ENCODE data around the gene ZDHHC18. TPM values are rescaled to one million over a fixed set of nuclear protein-coding genes. Genes with fewer than 3 reads are reported as not detected.

The ZDHHC18 gene
- total and polyA plus RNA-seq, 5 donors from 2014 or later: 4.4 to 73.6 (median 14.2) TPM

DNA sequence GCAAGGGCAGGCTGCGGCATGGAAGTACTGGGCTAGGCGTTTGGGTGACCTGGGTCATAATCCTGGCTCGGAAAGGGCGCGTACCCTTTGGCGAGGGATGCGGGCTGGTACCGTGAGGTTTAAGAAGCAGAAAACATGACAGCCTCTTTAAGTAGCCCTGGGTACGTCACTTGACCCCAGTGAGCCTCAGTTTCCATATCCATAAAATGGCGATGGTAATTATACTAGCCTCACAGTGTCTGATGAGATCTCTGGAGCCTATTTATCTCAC is 38.0 kb upstream of the ZDHHC18 start:
- Histone ChIP-seq H3K9me3 (ENCODE audit: control insufficient read depth in 2 of 2, low read length in 2 of 2) (no peaks in the 10 kb centered on the region), H3K36me3 (ENCODE audit: control insufficient read depth, insufficient read depth, low read length) (peaks cover 3% of the 10 kb centered on the region), H3K4me1 (ENCODE audit: control insufficient read depth, insufficient read depth, low read length, poor library complexity, severe bottlenecking) (peaks cover 58% of the 10 kb centered on the region), H3K27me3 (ENCODE audit: control insufficient read depth, insufficient read depth, low read length) (no peaks in the 10 kb centered on the region), H3K27ac (ENCODE audit: insufficient read depth, low read length, poor library complexity, severe bottlenecking) (peak overlapping the region; percentile 96), H3K4me3 (ENCODE audit: low read depth, low read length) (peak overlapping the region; percentile 95)
- DNase-seq (no peak), ATAC-seq (ENCODE audit: low read depth in 2 of 2) (no peak)
- Mint-ChIP-seq H3K4me3 (peak overlapping the region; percentile 96 to 100 (median 98)), H3K36me3 (peaks cover 16% of the 10 kb centered on the region), H3K4me1 (peaks cover 18 to 69% (median 46%) of the 10 kb centered on the region in 4 donors), H3K27ac (peak overlapping the region; percentile 81 to 100 (median 93)), H3K27me3 (peaks cover 9% of the 10 kb centered on the region), H3K9me3 (no peaks in the 10 kb centered on the region)

- DNase-seq (peak; percentile 80 to 93 (median 86)), ATAC-seq (ENCODE audit: low read depth in 2 of 2) (peak; percentile 43 to 46)
- H3K36me3 Mint-ChIP-seq: peaks cover 18% of the 10 kb centered on the region
- peak overlapping the region; percentile 96 to 100 (median 98) for H3K4me3 Mint-ChIP-seq
- H3K4me3 ChIP-seq (ENCODE audit: low read depth, low read length): peak overlapping the region; percentile 95
- H3K36me3 ChIP-seq (ENCODE audit: control insufficient read depth, insufficient read depth, low read length): peaks cover 5% of the 10 kb centered on the region
- no peaks in the 10 kb centered on the region for H3K9me3 Mint-ChIP-seq
- H3K4me1 ChIP-seq (ENCODE audit: control insufficient read depth, insufficient read depth, low read length, poor library complexity, severe bottlenecking): peaks cover 56% of the 10 kb centered on the region
- H3K9me3 ChIP-seq (ENCODE audit: control insufficient read depth in 2 of 2, low read length in 2 of 2): no peaks in the 10 kb centered on the region
- peak overlapping the region; percentile 96 for H3K27ac ChIP-seq (ENCODE audit: insufficient read depth, low read length, poor library complexity, severe bottlenecking)
- H3K27ac Mint-ChIP-seq: peak overlapping the region; percentile 81 to 100 (median 93)
- no peaks in the 10 kb centered on the region for H3K27me3 ChIP-seq (ENCODE audit: control insufficient read depth, insufficient read depth, low read length)
- peaks cover 18 to 65% (median 47%) of the 10 kb centered on the region in 4 donors for H3K4me1 Mint-ChIP-seq
- peaks cover 9% of the 10 kb centered on the region for H3K27me3 Mint-ChIP-seq
Observed at GRCh38 chr1:26788836-26789611, 37.5 kb upstream of the ZDHHC18 start.

DNA sequence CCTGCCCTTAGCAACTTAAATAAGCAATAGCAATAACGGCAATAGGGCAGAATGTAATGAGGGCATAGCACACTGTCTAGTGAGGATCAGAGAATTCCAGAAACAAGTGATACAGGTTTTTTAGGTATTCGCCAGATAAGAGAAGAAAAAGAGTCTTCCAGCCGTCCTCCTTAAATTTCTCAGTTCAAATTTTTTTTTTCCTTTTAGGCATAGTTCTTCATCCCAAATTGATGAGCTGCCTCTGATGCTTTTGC is 36.9 kb upstream of the ZDHHC18 start:
- H3K36me3 ChIP-seq (ENCODE audit: control insufficient read depth, insufficient read depth, low read length): peaks cover 10% of the 10 kb centered on the region
- peaks cover 23% of the 10 kb centered on the region for H3K36me3 Mint-ChIP-seq
- peak overlapping the region in 3 of 4 donors; percentile 96 to 100 (median 98) for H3K4me3 Mint-ChIP-seq
- H3K4me1 Mint-ChIP-seq: peaks cover 18 to 61% (median 47%) of the 10 kb centered on the region in 4 donors
- H3K27ac ChIP-seq (ENCODE audit: insufficient read depth, low read length, poor library complexity, severe bottlenecking): peak overlapping the region; percentile 96
- no peaks in the 10 kb centered on the region for H3K9me3 ChIP-seq (ENCODE audit: control insufficient read depth in 2 of 2, low read length in 2 of 2)
- no peaks in the 10 kb centered on the region for H3K27me3 ChIP-seq (ENCODE audit: control insufficient read depth, insufficient read depth, low read length)
- ATAC-seq (ENCODE audit: low read depth in 2 of 2) (no peak), DNase-seq (no peak)
- H3K9me3 Mint-ChIP-seq: no peaks in the 10 kb centered on the region
- H3K27ac Mint-ChIP-seq: peak overlapping the region in 2 of 3 donors; percentile 93 to 100
- H3K4me1 ChIP-seq (ENCODE audit: control insufficient read depth, insufficient read depth, low read length, poor library complexity, severe bottlenecking): peaks cover 51% of the 10 kb centered on the region
- H3K27me3 Mint-ChIP-seq: peaks cover 9% of the 10 kb centered on the region
- peak overlapping the region; percentile 95 for H3K4me3 ChIP-seq (ENCODE audit: low read depth, low read length)

GRCh38 chr1:26789931-26790330 is 36.6 kb upstream of the ZDHHC18 start:
- peak overlapping the region; percentile 96 for H3K27ac ChIP-seq (ENCODE audit: insufficient read depth, low read length, poor library complexity, severe bottlenecking)
- Mint-ChIP-seq H3K4me1 (peaks cover 18 to 57% (median 46%) of the 10 kb centered on the region in 4 donors), H3K27me3 (peaks cover 9% of the 10 kb centered on the region), H3K36me3 (peaks cover 27% of the 10 kb centered on the region), H3K27ac (peak overlapping the region; percentile 84 to 100 (median 93)), H3K4me3 (peak overlapping the region; percentile 15 to 100 (median 52)), H3K9me3 (no peaks in the 10 kb centered on the region)
- ATAC-seq (ENCODE audit: low read depth in 2 of 2) (no peak), DNase-seq (no peak)
- no peaks in the 10 kb centered on the region for H3K27me3 ChIP-seq (ENCODE audit: control insufficient read depth, insufficient read depth, low read length)
- no peaks in the 10 kb centered on the region for H3K9me3 ChIP-seq (ENCODE audit: control insufficient read depth in 2 of 2, low read length in 2 of 2)
- H3K4me1 ChIP-seq (ENCODE audit: control insufficient read depth, insufficient read depth, low read length, poor library complexity, severe bottlenecking): peaks cover 50% of the 10 kb centered on the region
- no peak overlapping the region for H3K4me3 ChIP-seq (ENCODE audit: low read depth, low read length)
- peaks cover 13% of the 10 kb centered on the region for H3K36me3 ChIP-seq (ENCODE audit: control insufficient read depth, insufficient read depth, low read length)

GRCh38 chr1:26790551-26790953 is 35.9 kb upstream of the ZDHHC18 start:
- no peak for ATAC-seq (ENCODE audit: low read depth in 2 of 2)
- H3K9me3 ChIP-seq (ENCODE audit: control insufficient read depth in 2 of 2, low read length in 2 of 2): no peaks in the 10 kb centered on the region
- H3K27me3 ChIP-seq (ENCODE audit: control insufficient read depth, insufficient read depth, low read length): no peaks in the 10 kb centered on the region
- Mint-ChIP-seq H3K36me3 (peaks cover 31% of the 10 kb centered on the region), H3K9me3 (no peaks in the 10 kb centered on the region), H3K27me3 (peaks cover 9% of the 10 kb centered on the region), H3K4me1 (peaks cover 17 to 52% (median 40%) of the 10 kb centered on the region in 4 donors), H3K27ac (peak overlapping the region in 2 of 3 donors; percentile 15 to 100), H3K4me3 (peak overlapping the region in 2 of 4 donors; percentile 71 to 100)
- no peak overlapping the region for H3K4me3 ChIP-seq (ENCODE audit: low read depth, low read length)
- DNase-seq: peak in 1 of 3 donors; percentile 67
- H3K27ac ChIP-seq (ENCODE audit: insufficient read depth, low read length, poor library complexity, severe bottlenecking): no peak overlapping the region
- peaks cover 47% of the 10 kb centered on the region for H3K4me1 ChIP-seq (ENCODE audit: control insufficient read depth, insufficient read depth, low read length, poor library complexity, severe bottlenecking)
- peaks cover 17% of the 10 kb centered on the region for H3K36me3 ChIP-seq (ENCODE audit: control insufficient read depth, insufficient read depth, low read length)

DNA sequence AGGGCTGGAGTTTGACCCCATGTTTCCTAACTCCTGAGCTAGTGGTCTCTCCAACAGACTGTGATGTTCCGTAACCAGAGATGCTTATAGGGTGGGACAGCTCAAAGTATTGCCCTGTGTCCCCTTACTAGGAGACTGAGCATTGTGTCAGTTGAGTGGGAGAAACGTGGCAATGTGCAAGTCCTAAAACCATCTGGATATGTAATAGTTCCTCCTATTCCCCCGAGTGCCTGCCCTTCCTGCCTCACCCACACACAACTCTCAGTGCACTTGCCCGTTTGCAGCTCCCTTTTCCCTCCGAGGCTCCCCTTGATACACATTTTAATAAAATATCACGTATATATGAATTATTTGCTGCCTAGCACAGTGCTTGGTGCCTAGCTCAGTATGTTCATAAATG is 35.3 kb upstream of the ZDHHC18 start:
- H3K36me3 ChIP-seq (ENCODE audit: control insufficient read depth, insufficient read depth, low read length): peaks cover 17% of the 10 kb centered on the region
- ATAC-seq (ENCODE audit: low read depth in 2 of 2): no peak
- H3K9me3 ChIP-seq (ENCODE audit: control insufficient read depth in 2 of 2, low read length in 2 of 2): no peaks in the 10 kb centered on the region
- no peaks in the 10 kb centered on the region for H3K27me3 ChIP-seq (ENCODE audit: control insufficient read depth, insufficient read depth, low read length)
- no peak overlapping the region for H3K4me3 ChIP-seq (ENCODE audit: low read depth, low read length)
- Mint-ChIP-seq H3K27me3 (peaks cover 9% of the 10 kb centered on the region), H3K36me3 (peaks cover 32% of the 10 kb centered on the region), H3K27ac (peak overlapping the region in 2 of 3 donors; percentile 7 to 37), H3K9me3 (no peaks in the 10 kb centered on the region), H3K4me1 (peaks cover 11 to 46% (median 34%) of the 10 kb centered on the region in 4 donors), H3K4me3 (peak overlapping the region in 2 of 4 donors; percentile 8 to 59)
- DNase-seq: no peak
- H3K4me1 ChIP-seq (ENCODE audit: control insufficient read depth, insufficient read depth, low read length, poor library complexity, severe bottlenecking): peaks cover 41% of the 10 kb centered on the region
- H3K27ac ChIP-seq (ENCODE audit: insufficient read depth, low read length, poor library complexity, severe bottlenecking): no peak overlapping the region

DNA sequence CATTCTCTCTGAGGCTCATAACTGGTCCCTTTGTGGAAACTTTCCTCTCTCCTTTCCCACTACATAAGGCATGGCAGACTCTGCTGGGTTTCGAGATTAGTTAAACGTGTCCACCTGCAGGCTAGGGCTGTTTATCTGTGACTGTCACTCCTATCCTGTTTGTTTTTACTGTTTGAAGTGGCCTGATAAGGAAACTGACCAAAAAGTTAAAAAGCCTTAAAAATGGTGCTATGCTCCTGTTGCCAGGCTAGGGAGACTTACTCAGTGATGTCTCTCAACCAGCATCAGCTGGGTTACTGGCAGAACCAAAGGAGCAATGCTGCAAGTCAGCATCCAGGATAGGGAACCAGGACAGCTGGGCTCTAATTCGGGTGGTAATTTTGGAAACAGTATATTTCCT is 34.9 kb upstream of the ZDHHC18 start:
- no peak overlapping the region for H3K4me3 ChIP-seq (ENCODE audit: low read depth, low read length)
- H3K27ac ChIP-seq (ENCODE audit: insufficient read depth, low read length, poor library complexity, severe bottlenecking): no peak overlapping the region
- DNase-seq (no peak), ATAC-seq (ENCODE audit: low read depth in 2 of 2) (no peak)
- H3K9me3 ChIP-seq (ENCODE audit: control insufficient read depth in 2 of 2, low read length in 2 of 2): no peaks in the 10 kb centered on the region
- H3K27me3 ChIP-seq (ENCODE audit: control insufficient read depth, insufficient read depth, low read length): no peaks in the 10 kb centered on the region
- no peaks in the 10 kb centered on the region for H3K9me3 Mint-ChIP-seq
- peaks cover 36% of the 10 kb centered on the region for H3K36me3 Mint-ChIP-seq
- peak overlapping the region in 1 of 4 donors; percentile 59 for H3K4me3 Mint-ChIP-seq
- H3K36me3 ChIP-seq (ENCODE audit: control insufficient read depth, insufficient read depth, low read length): peaks cover 20% of the 10 kb centered on the region
- H3K27me3 Mint-ChIP-seq: peaks cover 9% of the 10 kb centered on the region
- peaks cover 36% of the 10 kb centered on the region for H3K4me1 ChIP-seq (ENCODE audit: control insufficient read depth, insufficient read depth, low read length, poor library complexity, severe bottlenecking)
- H3K4me1 Mint-ChIP-seq: peaks cover 11 to 43% (median 30%) of the 10 kb centered on the region in 4 donors
- peak overlapping the region in 2 of 3 donors; percentile 7 to 37 for H3K27ac Mint-ChIP-seq

DNA sequence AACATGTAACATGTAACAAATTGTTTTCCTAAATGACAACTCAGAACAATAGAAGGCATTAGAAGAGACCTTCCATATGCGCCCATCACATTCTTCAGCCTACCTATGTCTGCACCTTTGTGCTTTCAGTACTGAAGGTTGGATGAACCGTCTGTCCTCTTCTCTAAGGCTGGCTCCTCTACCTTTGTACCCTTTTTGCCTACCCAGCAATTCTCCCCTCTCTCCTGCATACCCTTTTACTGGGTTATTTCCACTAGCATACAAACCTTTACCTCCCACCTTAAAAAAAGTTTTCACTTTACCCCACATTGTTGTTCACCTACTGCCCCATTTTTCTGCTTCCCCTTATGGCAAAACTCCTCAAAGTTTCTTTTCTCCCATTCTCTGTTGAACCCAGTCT is 33.6 kb upstream of the ZDHHC18 start:
- peaks cover 5 to 35% (median 24%) of the 10 kb centered on the region in 4 donors for H3K4me1 Mint-ChIP-seq
- no peaks in the 10 kb centered on the region for H3K9me3 ChIP-seq (ENCODE audit: control insufficient read depth in 2 of 2, low read length in 2 of 2)
- H3K27ac Mint-ChIP-seq: peak overlapping the region in 2 of 3 donors; percentile 16 to 51
- no peak overlapping the region for H3K27ac ChIP-seq (ENCODE audit: insufficient read depth, low read length, poor library complexity, severe bottlenecking)
- peak overlapping the region in 1 of 4 donors; percentile 35 for H3K4me3 Mint-ChIP-seq
- no peaks in the 10 kb centered on the region for H3K9me3 Mint-ChIP-seq
- DNase-seq: no peak
- ATAC-seq (ENCODE audit: low read depth in 2 of 2): no peak
- H3K27me3 Mint-ChIP-seq: no peaks in the 10 kb centered on the region
- peaks cover 20% of the 10 kb centered on the region for H3K36me3 ChIP-seq (ENCODE audit: control insufficient read depth, insufficient read depth, low read length)
- peaks cover 41% of the 10 kb centered on the region for H3K36me3 Mint-ChIP-seq
- H3K27me3 ChIP-seq (ENCODE audit: control insufficient read depth, insufficient read depth, low read length): no peaks in the 10 kb centered on the region
- H3K4me1 ChIP-seq (ENCODE audit: control insufficient read depth, insufficient read depth, low read length, poor library complexity, severe bottlenecking): peaks cover 27% of the 10 kb centered on the region
- H3K4me3 ChIP-seq (ENCODE audit: low read depth, low read length): no peak overlapping the region
